SK-N-SH treated with all-trans-retinoic acid at 6 μM for 48 hours (cell line): ENCODE results near the gene ANTXR2.

ENCODE experiments used
- CSDC2 ChIP-seq: fragments of 250-450 bp; sonication (Bioruptor Pico); IDR thresholded peaks from 2 replicates; pipeline ENCODE4 v1.5.0; 2020; ENCODE audit warnings: mild to moderate bottlenecking, moderate library complexity
- PATZ1 ChIP-seq: fragments of 250-450 bp; sonication (Bioruptor Pico); IDR thresholded peaks from 2 replicates; pipeline ENCODE4 v1.8.0; 2020; ENCODE audit warnings: mild to moderate bottlenecking, moderate library complexity, borderline replicate concordance
- PPARA ChIP-seq: fragments of 250-450 bp; sonication (Bioruptor Pico); IDR thresholded peaks from 2 replicates; pipeline ENCODE4 v1.5.0; 2020; ENCODE audit warnings: mild to moderate bottlenecking, borderline replicate concordance
- TCF4 ChIP-seq: fragments of 250-450 bp; sonication (Bioruptor Pico); IDR thresholded peaks from 2 replicates; pipeline ENCODE4 v1.8.0; 2021; ENCODE audit warnings: mild to moderate bottlenecking, moderate library complexity, borderline replicate concordance
- TSHZ2 ChIP-seq: fragments of 250-450 bp; sonication (Bioruptor Pico); IDR thresholded peaks from 2 replicates; pipeline ENCODE4 v1.5.0; 2020; ENCODE audit warnings: mild to moderate bottlenecking, moderate library complexity
- ZFP3 ChIP-seq: fragments of 250-450 bp; sonication (Bioruptor Pico); IDR thresholded peaks from 2 replicates; pipeline ENCODE4 v1.5.0; 2020; ENCODE audit warnings: mild to moderate bottlenecking, moderate library complexity

- TF ChIP-seq PPARA (CRISPR knock-in tag) (no peak), PATZ1 (CRISPR knock-in tag) (no peak), ZFP3 (CRISPR knock-in tag) (no peak), TSHZ2 (CRISPR knock-in tag) (no peak), CSDC2 (CRISPR knock-in tag) (no peak), TCF4 (CRISPR knock-in tag) (no peak)
Observed at GRCh38 chr4:79875344-79875899, 197.6 kb downstream of the ANTXR2 start.
